HepG2 (cell line): ENCODE results near the gene DNAJA3. TPM values are rescaled to one million over a fixed set of nuclear protein-coding genes. Genes with fewer than 3 reads are reported as not detected.

Experiments
- ARNTL ChIP-seq: sonication (generic); formaldehyde crosslinking; IDR thresholded peaks from 2 replicates; pipeline ENCODE4 v1.4.0; 2020; ENCODE audit warnings: mild to moderate bottlenecking, missing genetic modification reagents
- EHMT2 ChIP-seq: fragments of 200-600 bp; sonication (generic); IDR thresholded peaks from 2 replicates; pipeline ENCODE4 v1.7.0; 2017; ENCODE audit warnings: antibody characterized with exemption, low read depth, low read length, borderline replicate concordance
- ETV6 ChIP-seq: sonication (generic); formaldehyde crosslinking; conservative IDR thresholded peaks from 2 replicates; pipeline ENCODE4 v1.4.0; 2020; ENCODE audit warnings: missing genetic modification reagents
- FLYWCH1 ChIP-seq: sonication (generic); formaldehyde crosslinking; IDR thresholded peaks from 2 replicates; pipeline ENCODE4 v1.8.1; 2023; ENCODE audit warnings: mild to moderate bottlenecking, missing genetic modification reagents
- FOXC1 ChIP-seq: sonication (generic); formaldehyde crosslinking; IDR thresholded peaks from 2 replicates; pipeline ENCODE4 v1.8.0; 2022; ENCODE audit warnings: mild to moderate bottlenecking, missing genetic modification reagents, borderline replicate concordance
- KLF12 ChIP-seq: sonication (generic); formaldehyde crosslinking; IDR thresholded peaks from 2 replicates; pipeline ENCODE4 v1.4.0; 2020; ENCODE audit warnings: missing genetic modification reagents, borderline replicate concordance
- ZNF143 ChIP-seq: sonication (generic); formaldehyde crosslinking; IDR thresholded peaks from 2 replicates; pipeline ENCODE4 v1.4.0; 2020; ENCODE audit warnings: missing genetic modification reagents
- ZNF317 ChIP-seq: sonication (generic); formaldehyde crosslinking; IDR thresholded peaks from 2 replicates; pipeline ENCODE4 v1.5.0; 2020; ENCODE audit warnings: mild to moderate bottlenecking, missing genetic modification reagents
- ZNF431 ChIP-seq: sonication (generic); formaldehyde crosslinking; IDR thresholded peaks from 2 replicates; pipeline ENCODE4 v1.9.0; 2022; ENCODE audit warnings: missing genetic modification reagents, low read depth, mild to moderate bottlenecking, borderline replicate concordance
- ZNF564 ChIP-seq: sonication (generic); formaldehyde crosslinking; IDR thresholded peaks from 2 replicates; pipeline ENCODE4 v1.8.1; 2023; ENCODE audit warnings: mild to moderate bottlenecking, missing genetic modification reagents
- ZNF883 ChIP-seq: sonication (generic); formaldehyde crosslinking; IDR thresholded peaks from 2 replicates; pipeline ENCODE4 v1.5.1; 2020; ENCODE audit warnings: mild to moderate bottlenecking, missing genetic modification reagents; ENCODE audit errors: not compliant biosample characterization
- polyA plus RNA-seq, 8 experiments: library from polyadenylated mRNA; depleted of rRNA in 3 of 8; stranded (reverse) in 7 of 8; unstranded in 1 of 8; fragments of >200 nt; fragmentation: Illumina TruSeq in 4 of 8; extraction: Trizol in 4 of 8; gene quantifications; 2 replicates each; pipeline versions ENCODE4 v1.2.1 to v1.2.3, GENCODE V29; 2011 to 2016; ENCODE audit warnings: low read depth in 4 of 8, missing spikeins in 1 of 8, mixed read lengths in 1 of 8; ENCODE audit not compliant: insufficient read depth in 1 of 8
- total RNA-seq, 5 experiments: library from RNA; depleted of rRNA; stranded (reverse); fragments of >200 nt; fragmentation: Illumina TruSeq; extraction: Trizol; gene quantifications; 2 replicates each; pipeline ENCODE4 v1.2.3, GENCODE V29; 2016; ENCODE audit warnings: low read depth in 1 of 5
- TF ChIP-seq, protein P1 (sequence below): sonication (generic); formaldehyde crosslinking; IDR thresholded peaks from 2 replicates; pipeline ENCODE4 v1.4.0; 2020; ENCODE audit warnings: mild to moderate bottlenecking, missing genetic modification reagents
- TF ChIP-seq, protein P2 (sequence below): sonication (generic); formaldehyde crosslinking; IDR thresholded peaks from 2 replicates; pipeline ENCODE4 v1.4.0; 2020; ENCODE audit warnings: missing genetic modification reagents, mild to moderate bottlenecking, borderline replicate concordance
- TF ChIP-seq, protein P3 (sequence below): sonication (generic); formaldehyde crosslinking; IDR thresholded peaks from 2 replicates; pipeline ENCODE4 v1.8.0; 2022; ENCODE audit warnings: missing genetic modification reagents, mild to moderate bottlenecking, moderate library complexity, borderline replicate concordance
- TF ChIP-seq, protein P4 (sequence below), 2 experiments: sonication (generic) in 1 of 2; formaldehyde crosslinking in 1 of 2; IDR thresholded peaks; 2 replicates each; pipeline versions ENCODE4 v1.6.1 to v1.9.0; 2014 to 2022; ENCODE audit warnings: antibody characterized with exemption in 1 of 2, borderline replicate concordance in 1 of 2, inconsistent platforms in 1 of 2, low read depth in 1 of 2, missing genetic modification reagents in 1 of 2
- TF ChIP-seq, protein P5 (sequence below): sonication (generic); formaldehyde crosslinking; IDR thresholded peaks from 2 replicates; pipeline ENCODE4 v1.4.0; 2020; ENCODE audit warnings: missing genetic modification reagents

The DNAJA3 gene
- total and polyA plus RNA-seq, 2 of the 13 experiments (the other 11 are each of a cell fraction or from before 2014, with no cell fraction given), result 77.0 to 83.3 TPM

DNA sequence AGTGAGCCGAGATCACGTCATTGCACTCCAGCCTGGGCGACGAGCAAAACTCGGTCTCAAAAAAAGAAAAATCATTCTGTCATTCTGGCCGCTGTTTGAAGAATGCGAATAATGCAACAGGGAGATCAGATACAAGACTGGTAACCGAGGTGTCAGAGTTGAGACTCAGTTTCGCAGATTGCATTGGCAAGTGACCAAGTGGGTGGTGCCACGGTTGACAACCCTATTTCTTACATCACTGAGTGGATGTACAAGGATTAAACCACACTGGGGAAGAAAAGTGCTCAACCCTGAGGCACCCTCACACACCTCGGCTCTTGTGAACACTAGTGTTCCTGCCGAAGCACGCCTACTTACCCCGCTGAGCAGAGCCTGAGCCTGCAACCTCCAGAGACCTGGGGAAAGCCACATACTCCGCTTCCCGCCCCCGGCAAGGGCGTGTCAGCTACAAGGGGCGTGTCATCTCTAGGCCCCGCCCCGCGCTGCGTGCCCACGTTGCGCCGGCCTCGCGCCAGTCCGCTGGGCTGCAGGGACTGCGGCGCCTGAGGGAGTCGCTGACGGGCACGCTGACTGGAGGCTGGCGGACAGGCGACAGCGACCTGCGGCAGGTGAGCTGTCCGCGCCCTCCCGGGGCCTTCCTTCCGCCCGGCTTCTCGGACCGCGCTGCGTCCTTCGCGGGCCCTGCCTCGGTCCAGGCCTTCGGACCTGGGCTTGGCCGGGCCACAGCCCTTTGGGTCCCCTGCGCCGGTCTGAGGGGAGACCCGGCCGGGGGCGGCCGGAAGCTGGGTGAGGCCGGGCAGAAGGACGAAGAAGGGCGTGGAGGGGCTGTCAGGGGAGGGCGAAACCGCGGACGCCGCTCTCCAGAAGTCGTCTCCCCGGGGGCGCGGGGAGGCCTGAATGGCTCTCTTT is 50.5 kb downstream of the DNAJA3 start, which contains the start of gene HMOX2 (continued):
- TF ChIP-seq, protein P1, sequence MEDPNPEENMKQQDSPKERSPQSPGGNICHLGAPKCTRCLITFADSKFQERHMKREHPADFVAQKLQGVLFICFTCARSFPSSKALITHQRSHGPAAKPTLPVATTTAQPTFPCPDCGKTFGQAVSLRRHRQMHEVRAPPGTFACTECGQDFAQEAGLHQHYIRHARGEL (CRISPR knock-in tag), result no peak
- TF ChIP-seq, protein P2, sequence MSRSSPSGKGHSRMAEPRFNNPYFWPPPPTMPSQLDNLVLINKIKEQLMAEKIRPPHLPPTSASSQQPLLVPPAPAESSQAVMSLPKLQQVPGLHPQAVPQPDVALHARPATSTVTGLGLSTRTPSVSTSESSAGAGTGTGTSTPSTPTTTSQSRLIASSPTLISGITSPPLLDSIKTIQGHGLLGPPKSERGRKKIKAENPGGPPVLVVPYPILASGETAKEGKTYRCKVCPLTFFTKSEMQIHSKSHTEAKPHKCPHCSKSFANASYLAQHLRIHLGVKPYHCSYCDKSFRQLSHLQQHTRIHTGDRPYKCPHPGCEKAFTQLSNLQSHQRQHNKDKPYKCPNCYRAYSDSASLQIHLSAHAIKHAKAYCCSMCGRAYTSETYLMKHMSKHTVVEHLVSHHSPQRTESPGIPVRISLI (CRISPR knock-in tag), result peak; percentile 37; the same call in 1 of the 2 replicates
- TF ChIP-seq ETV6 (CRISPR knock-in tag) (peak; percentile 71), ZNF317 (CRISPR knock-in tag) (no peak), ZNF143 (CRISPR knock-in tag) (peak; percentile 50; the same call in 1 of the 2 replicates), FLYWCH1 (CRISPR knock-in tag) (no peak), KLF12 (0 out of 2 replicates have a peak, but pooled peaks have one; percentile 69), EHMT2 (no peak), ZNF564 (CRISPR knock-in tag) (peak; percentile 90; the same call in 1 of the 2 replicates), FOXC1 (CRISPR knock-in tag) (peak; percentile 80), ZNF883 (peak; percentile 94), ARNTL (CRISPR knock-in tag) (0 out of 2 replicates have a peak, but pooled peaks have one; percentile 34), ZNF431 (peak; percentile 95)
- TF ChIP-seq, protein P3, sequence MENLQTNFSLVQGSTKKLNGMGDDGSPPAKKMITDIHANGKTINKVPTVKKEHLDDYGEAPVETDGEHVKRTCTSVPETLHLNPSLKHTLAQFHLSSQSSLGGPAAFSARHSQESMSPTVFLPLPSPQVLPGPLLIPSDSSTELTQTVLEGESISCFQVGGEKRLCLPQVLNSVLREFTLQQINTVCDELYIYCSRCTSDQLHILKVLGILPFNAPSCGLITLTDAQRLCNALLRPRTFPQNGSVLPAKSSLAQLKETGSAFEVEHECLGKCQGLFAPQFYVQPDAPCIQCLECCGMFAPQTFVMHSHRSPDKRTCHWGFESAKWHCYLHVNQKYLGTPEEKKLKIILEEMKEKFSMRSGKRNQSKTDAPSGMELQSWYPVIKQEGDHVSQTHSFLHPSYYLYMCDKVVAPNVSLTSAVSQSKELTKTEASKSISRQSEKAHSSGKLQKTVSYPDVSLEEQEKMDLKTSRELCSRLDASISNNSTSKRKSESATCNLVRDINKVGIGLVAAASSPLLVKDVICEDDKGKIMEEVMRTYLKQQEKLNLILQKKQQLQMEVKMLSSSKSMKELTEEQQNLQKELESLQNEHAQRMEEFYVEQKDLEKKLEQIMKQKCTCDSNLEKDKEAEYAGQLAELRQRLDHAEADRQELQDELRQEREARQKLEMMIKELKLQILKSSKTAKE (CRISPR knock-in tag), result peak; percentile 37; the same call in 1 of the 2 replicates
- TF ChIP-seq, protein P4, sequence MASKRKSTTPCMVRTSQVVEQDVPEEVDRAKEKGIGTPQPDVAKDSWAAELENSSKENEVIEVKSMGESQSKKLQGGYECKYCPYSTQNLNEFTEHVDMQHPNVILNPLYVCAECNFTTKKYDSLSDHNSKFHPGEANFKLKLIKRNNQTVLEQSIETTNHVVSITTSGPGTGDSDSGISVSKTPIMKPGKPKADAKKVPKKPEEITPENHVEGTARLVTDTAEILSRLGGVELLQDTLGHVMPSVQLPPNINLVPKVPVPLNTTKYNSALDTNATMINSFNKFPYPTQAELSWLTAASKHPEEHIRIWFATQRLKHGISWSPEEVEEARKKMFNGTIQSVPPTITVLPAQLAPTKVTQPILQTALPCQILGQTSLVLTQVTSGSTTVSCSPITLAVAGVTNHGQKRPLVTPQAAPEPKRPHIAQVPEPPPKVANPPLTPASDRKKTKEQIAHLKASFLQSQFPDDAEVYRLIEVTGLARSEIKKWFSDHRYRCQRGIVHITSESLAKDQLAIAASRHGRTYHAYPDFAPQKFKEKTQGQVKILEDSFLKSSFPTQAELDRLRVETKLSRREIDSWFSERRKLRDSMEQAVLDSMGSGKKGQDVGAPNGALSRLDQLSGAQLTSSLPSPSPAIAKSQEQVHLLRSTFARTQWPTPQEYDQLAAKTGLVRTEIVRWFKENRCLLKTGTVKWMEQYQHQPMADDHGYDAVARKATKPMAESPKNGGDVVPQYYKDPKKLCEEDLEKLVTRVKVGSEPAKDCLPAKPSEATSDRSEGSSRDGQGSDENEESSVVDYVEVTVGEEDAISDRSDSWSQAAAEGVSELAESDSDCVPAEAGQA (IDR thresholded peaks at IDR 0.05; ENCODE audit: low read depth), result no peak
- TF ChIP-seq, protein P4 (CRISPR knock-in tag; IDR thresholded peaks at IDR 0.05; ENCODE audit: borderline replicate concordance), result peak; percentile 52; the same call in 1 of the 2 replicates
- TF ChIP-seq, protein P5, sequence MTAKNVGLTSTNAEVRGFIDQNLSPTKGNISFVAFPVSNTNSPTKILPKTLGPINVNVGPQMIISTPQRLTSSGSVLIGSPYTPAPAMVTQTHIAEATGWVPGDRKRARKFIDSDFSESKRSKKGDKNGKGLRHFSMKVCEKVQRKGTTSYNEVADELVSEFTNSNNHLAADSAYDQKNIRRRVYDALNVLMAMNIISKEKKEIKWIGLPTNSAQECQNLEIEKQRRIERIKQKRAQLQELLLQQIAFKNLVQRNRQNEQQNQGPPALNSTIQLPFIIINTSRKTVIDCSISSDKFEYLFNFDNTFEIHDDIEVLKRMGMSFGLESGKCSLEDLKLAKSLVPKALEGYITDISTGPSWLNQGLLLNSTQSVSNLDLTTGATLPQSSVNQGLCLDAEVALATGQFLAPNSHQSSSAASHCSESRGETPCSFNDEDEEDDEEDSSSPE, result peak; percentile 91
